Activated T-cell treated with anti-CD3 and anti-CD28 coated beads, Interleukin-2, amount 50 U/mL, for 72 hours (primary cell): ENCODE results near the gene ZSCAN9. TPM values are rescaled to one million over a fixed set of nuclear protein-coding genes. Genes with fewer than 3 reads are reported as not detected.

Source experiments
- ATAC-seq, 2 donors: fragments of 150-1000 bp; cut with Tn5 transposase; replicated peaks in 1 of 2; 2 replicates each; pipeline ENCODE4 v1.10.0; 2021; ENCODE audit warnings: moderate library complexity in 2 of 2, mild to moderate bottlenecking in 1 of 2
- DNase-seq, 2 donors: peaks; one replicate each; pipeline ENCODE4 v3.0.0; 2021 to 2022; ENCODE audit warnings: mixed read lengths in 1 of 2
- H3K27ac Mint-ChIP-seq: one replicate; pipeline ENCODE4 v1.8.0; 2022; ENCODE audit warnings: mild to moderate bottlenecking, moderate library complexity, mixed read lengths
- H3K27me3 Mint-ChIP-seq: one replicate; pipeline ENCODE4 v1.8.0; 2022; ENCODE audit warnings: low read depth, mixed read lengths
- H3K36me3 Mint-ChIP-seq, 2 donors: one replicate each; pipeline ENCODE4 v1.8.0; 2022; ENCODE audit warnings: mixed read lengths in 2 of 2, mild to moderate bottlenecking in 1 of 2; ENCODE audit not compliant: insufficient read depth in 2 of 2
- H3K4me1 Mint-ChIP-seq: one replicate; pipeline ENCODE4 v1.8.0; 2022; ENCODE audit warnings: low read depth, mixed read lengths
- H3K4me3 Mint-ChIP-seq, 2 donors: one replicate each; pipeline ENCODE4 v1.8.0; 2022; ENCODE audit warnings: mild to moderate bottlenecking in 2 of 2, mixed read lengths in 2 of 2, moderate library complexity in 2 of 2
- H3K9me3 Mint-ChIP-seq, 2 donors: one replicate each; pipeline ENCODE4 v1.8.0; 2022; ENCODE audit warnings: mixed read lengths in 2 of 2
- total RNA-seq, 2 donors: library from RNA; stranded (reverse); gene quantifications; one replicate each; pipeline ENCODE4 v1.2.3, GENCODE V29; 2022

The ZSCAN9 gene
- total RNA-seq, 2 donors from 2014 or later = 7.5 to 9.2 TPM

DNA sequence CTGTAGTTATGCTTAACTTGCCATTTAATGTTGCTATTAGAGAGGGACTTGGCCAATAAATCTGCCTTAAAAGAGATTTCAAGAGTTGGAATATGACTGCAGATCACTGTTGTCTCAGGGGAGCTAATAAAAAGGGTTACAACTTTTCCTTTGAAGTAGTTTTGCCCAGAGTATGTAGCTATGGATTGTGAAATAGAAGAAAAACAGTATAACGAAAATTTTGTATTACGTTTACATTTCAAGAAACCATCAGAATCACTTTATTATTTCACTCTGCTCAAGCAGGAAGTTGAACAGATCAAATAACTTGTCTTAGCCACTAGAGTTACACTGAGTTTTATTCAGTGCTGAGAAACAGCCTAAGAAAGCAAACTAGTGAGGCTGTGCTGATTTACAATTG, 38.8 kb downstream of the ZSCAN9 start:
- Mint-ChIP-seq H3K27ac (no peak overlapping the region), H3K27me3 (peaks cover 5% of the 10 kb centered on the region), H3K9me3 (peaks cover 0 to 2% of the 10 kb centered on the region in 2 donors), H3K4me1 (peaks cover 11% of the 10 kb centered on the region), H3K36me3 (peaks cover 4 to 7% of the 10 kb centered on the region in 2 donors), H3K4me3 (no peak overlapping the region)
- no peak for ATAC-seq
- no peak for DNase-seq

GRCh38 chr6:28264834-28265401, 39.8 kb downstream of the ZSCAN9 start:
- peaks cover 0 to 2% of the 10 kb centered on the region in 2 donors for H3K9me3 Mint-ChIP-seq
- H3K36me3 Mint-ChIP-seq = no peaks in the 10 kb centered on the region
- DNase-seq (no peak), ATAC-seq (no peak)
- H3K27me3 Mint-ChIP-seq = no peaks in the 10 kb centered on the region
- H3K4me1 Mint-ChIP-seq = peaks cover 16% of the 10 kb centered on the region
- no peak overlapping the region for H3K27ac Mint-ChIP-seq
- no peak overlapping the region for H3K4me3 Mint-ChIP-seq

- Mint-ChIP-seq H3K36me3 (peaks cover 0 to 2% of the 10 kb centered on the region in 2 donors), H3K9me3 (no peaks in the 10 kb centered on the region), H3K4me1 (peaks cover 26% of the 10 kb centered on the region), H3K27ac (no peak overlapping the region), H3K27me3 (no peaks in the 10 kb centered on the region), H3K4me3 (no peak overlapping the region)
- DNase-seq (no peak), ATAC-seq (no peak)
Measured at GRCh38 chr6:28266563-28266961, 41.5 kb downstream of the ZSCAN9 start.

GRCh38 chr6:28266962-28267694, 42.1 kb downstream of the ZSCAN9 start, which contains the start of gene ZSCAN26:
Gene ZSCAN26, plus strand, starts transcription at chr6:28267143. Its CDS starts 4,777 bp downstream, at chr6:28271920.
- no peaks in the 10 kb centered on the region for H3K27me3 Mint-ChIP-seq
- no peak within 1 kb of the TSS for H3K4me3 Mint-ChIP-seq
- H3K36me3 Mint-ChIP-seq = peaks cover 0 to 2% of the 10 kb centered on the region in 2 donors
- peak; percentile 85 to 90 for DNase-seq
- peaks cover 26% of the 10 kb centered on the region for H3K4me1 Mint-ChIP-seq
- peak; percentile 94 to 95 for ATAC-seq
- no peaks in the 10 kb centered on the region for H3K9me3 Mint-ChIP-seq
- no peak within 1 kb of the TSS for H3K27ac Mint-ChIP-seq

GRCh38 chr6:28267695-28268059, 42.6 kb downstream of the ZSCAN9 start:
- H3K4me1 Mint-ChIP-seq = peaks cover 29% of the 10 kb centered on the region
- H3K27ac Mint-ChIP-seq = no peak overlapping the region
- no peak for ATAC-seq
- no peak overlapping the region for H3K4me3 Mint-ChIP-seq
- no peak for DNase-seq
- no peaks in the 10 kb centered on the region for H3K9me3 Mint-ChIP-seq
- H3K36me3 Mint-ChIP-seq = peaks cover 0 to 4% of the 10 kb centered on the region in 2 donors
- no peaks in the 10 kb centered on the region for H3K27me3 Mint-ChIP-seq

GRCh38 chr6:28269492-28269891, 44.4 kb downstream of the ZSCAN9 start:
- peak overlapping the region; percentile 14 to 38 for H3K4me3 Mint-ChIP-seq
- peaks cover 33% of the 10 kb centered on the region for H3K4me1 Mint-ChIP-seq
- no peaks in the 10 kb centered on the region for H3K9me3 Mint-ChIP-seq
- peaks cover 4 to 5% of the 10 kb centered on the region in 2 donors for H3K36me3 Mint-ChIP-seq
- DNase-seq (peak in 1 of 2 donors; percentile 10), ATAC-seq (peak; percentile 36 to 65)
- H3K27me3 Mint-ChIP-seq = no peaks in the 10 kb centered on the region
- peak overlapping the region; percentile 38 for H3K27ac Mint-ChIP-seq

DNA sequence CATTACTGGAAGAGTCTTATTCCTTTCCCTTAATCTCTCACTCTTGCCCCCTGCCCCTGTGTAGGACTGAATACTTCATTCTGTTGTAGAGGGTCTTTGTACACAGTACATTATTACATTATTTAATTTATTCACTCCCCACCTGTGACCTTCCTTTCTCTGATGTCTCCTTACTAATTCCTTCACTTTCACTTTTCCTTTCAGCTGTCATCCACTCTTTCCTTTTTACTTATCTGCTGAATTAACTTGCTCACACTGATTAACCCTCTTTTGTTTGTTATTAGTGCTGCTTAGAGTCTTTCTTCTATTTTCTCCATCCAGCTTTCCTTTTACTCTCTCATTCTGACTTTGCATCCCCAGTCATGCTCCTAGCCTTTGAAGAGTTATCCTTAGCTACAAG, 49.8 kb downstream of the ZSCAN9 start:
- Mint-ChIP-seq H3K36me3 (peaks cover 6 to 14% of the 10 kb centered on the region in 2 donors), H3K4me1 (peaks cover 25% of the 10 kb centered on the region), H3K27me3 (no peaks in the 10 kb centered on the region), H3K9me3 (no peaks in the 10 kb centered on the region), H3K27ac (peak overlapping the region; percentile 24), H3K4me3 (no peak overlapping the region)
- DNase-seq (no peak), ATAC-seq (no peak)

GRCh38 chr6:28277746-28278145, 52.7 kb downstream of the ZSCAN9 start:
- ATAC-seq (no peak), DNase-seq (no peak)
- H3K9me3 Mint-ChIP-seq = peaks cover 1 to 3% of the 10 kb centered on the region in 2 donors
- peaks cover 22% of the 10 kb centered on the region for H3K4me1 Mint-ChIP-seq
- peaks cover 8 to 19% of the 10 kb centered on the region in 2 donors for H3K36me3 Mint-ChIP-seq
- H3K4me3 Mint-ChIP-seq = no peak overlapping the region
- H3K27ac Mint-ChIP-seq = no peak overlapping the region
- peaks cover 11% of the 10 kb centered on the region for H3K27me3 Mint-ChIP-seq

DNA sequence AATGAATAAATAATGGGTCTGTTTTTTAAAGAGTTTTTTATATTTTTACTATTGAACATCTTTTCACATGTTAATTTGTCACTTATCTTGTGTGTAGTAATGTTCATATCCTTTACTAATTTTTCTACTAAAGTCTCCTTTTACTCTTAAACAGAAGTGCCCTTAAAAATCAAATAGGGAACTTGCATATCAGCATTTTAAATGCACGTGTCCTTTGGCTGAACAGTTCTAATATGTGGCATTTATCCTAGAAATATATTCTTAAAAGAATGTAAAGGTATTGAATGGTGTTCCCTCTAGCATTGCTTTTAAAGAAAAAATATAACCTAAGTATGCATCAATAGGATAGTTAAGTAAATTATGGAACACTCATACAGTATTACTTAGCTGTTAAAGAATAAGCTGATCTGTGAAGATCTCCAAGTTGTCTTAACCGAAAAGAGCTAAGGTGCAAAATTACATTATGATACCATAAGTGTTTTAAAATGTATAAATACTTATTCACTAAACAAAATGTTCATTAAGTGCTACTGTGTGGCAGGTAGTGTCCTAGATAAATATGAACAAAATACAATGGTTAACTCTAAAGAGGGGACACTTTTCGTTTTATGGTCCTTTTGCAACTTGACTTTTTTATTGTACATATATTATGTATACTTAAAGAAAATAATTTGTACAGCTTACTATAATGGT, 55.7 kb downstream of the ZSCAN9 start:
- H3K4me1 Mint-ChIP-seq = peaks cover 11% of the 10 kb centered on the region
- H3K36me3 Mint-ChIP-seq = peaks cover 7 to 18% of the 10 kb centered on the region in 2 donors
- no peak overlapping the region for H3K27ac Mint-ChIP-seq
- H3K27me3 Mint-ChIP-seq = peaks cover 12% of the 10 kb centered on the region
- no peak for DNase-seq
- H3K4me3 Mint-ChIP-seq = peak overlapping the region; percentile 83 to 87
- peaks cover 1 to 3% of the 10 kb centered on the region in 2 donors for H3K9me3 Mint-ChIP-seq
- ATAC-seq = no peak

GRCh38 chr6:28281288-28282064, 56.4 kb downstream of the ZSCAN9 start, which contains the start of gene PGBD1:
Gene PGBD1, plus strand, starts transcription at chr6:28281572. Its CDS starts 2,242 bp downstream, at chr6:28283814.
- Mint-ChIP-seq H3K4me1 (peaks cover 11% of the 10 kb centered on the region), H3K4me3 (peak within 1 kb of the TSS; percentile 83 to 87), H3K27me3 (peaks cover 12% of the 10 kb centered on the region), H3K27ac (no peak within 1 kb of the TSS), H3K36me3 (peaks cover 7 to 11% of the 10 kb centered on the region in 2 donors), H3K9me3 (peaks cover 1 to 3% of the 10 kb centered on the region in 2 donors)
- ATAC-seq (peak; percentile 95 to 98), DNase-seq (peak; percentile 76 to 79)

DNA sequence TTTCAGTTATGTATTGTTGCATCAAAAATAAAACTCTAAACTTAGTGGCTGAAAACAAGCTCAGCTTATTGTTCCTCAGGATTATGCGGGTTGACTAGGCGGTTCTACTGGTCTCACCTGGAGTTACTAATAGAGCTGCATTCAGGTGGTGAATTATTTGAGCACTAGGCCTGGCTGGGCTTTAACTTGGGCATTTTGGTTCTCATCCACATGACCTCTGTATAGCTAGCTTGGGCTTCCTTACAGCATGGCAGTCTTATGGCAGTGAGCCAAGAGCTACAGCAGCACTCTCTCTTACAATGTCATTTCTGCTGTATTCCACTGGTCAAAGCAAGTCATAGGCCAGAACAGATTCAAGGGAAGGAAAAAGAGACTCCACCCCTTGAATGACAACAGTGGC, 57.9 kb downstream of the ZSCAN9 start:
- Mint-ChIP-seq H3K36me3 (peaks cover 7 to 11% of the 10 kb centered on the region in 2 donors), H3K4me3 (peak overlapping the region in 1 of 2 donors; percentile 87)
- no peak for DNase-seq

More for the DNA sequence above, 57.9 kb downstream of the ZSCAN9 start:
- Mint-ChIP-seq H3K4me1 (peaks cover 11% of the 10 kb centered on the region), H3K9me3 (peaks cover 1 to 3% of the 10 kb centered on the region in 2 donors), H3K27ac (no peak overlapping the region), H3K27me3 (peaks cover 12% of the 10 kb centered on the region)
- no peak for ATAC-seq
